GM15510 (cell line): ENCODE measurements around the gene TAGLN.

Experiments
- POLR2A ChIP-seq: IDR thresholded peaks from 3 replicates; pipeline ENCODE4 v1.6.1; 2011; ENCODE audit warnings: borderline replicate concordance; ENCODE audit not compliant: insufficient read length; ENCODE audit errors: extremely low read depth

Gene TAGLN

GRCh38 chr11:117199916-117200812 lies 994 bp downstream of the TAGLN start:
- TF ChIP-seq POLR2A, result no peak

- no peak for TF ChIP-seq POLR2A
These were observed 1.9 kb downstream of the TAGLN start for GRCh38 chr11:117200813-117201657.

DNA sequence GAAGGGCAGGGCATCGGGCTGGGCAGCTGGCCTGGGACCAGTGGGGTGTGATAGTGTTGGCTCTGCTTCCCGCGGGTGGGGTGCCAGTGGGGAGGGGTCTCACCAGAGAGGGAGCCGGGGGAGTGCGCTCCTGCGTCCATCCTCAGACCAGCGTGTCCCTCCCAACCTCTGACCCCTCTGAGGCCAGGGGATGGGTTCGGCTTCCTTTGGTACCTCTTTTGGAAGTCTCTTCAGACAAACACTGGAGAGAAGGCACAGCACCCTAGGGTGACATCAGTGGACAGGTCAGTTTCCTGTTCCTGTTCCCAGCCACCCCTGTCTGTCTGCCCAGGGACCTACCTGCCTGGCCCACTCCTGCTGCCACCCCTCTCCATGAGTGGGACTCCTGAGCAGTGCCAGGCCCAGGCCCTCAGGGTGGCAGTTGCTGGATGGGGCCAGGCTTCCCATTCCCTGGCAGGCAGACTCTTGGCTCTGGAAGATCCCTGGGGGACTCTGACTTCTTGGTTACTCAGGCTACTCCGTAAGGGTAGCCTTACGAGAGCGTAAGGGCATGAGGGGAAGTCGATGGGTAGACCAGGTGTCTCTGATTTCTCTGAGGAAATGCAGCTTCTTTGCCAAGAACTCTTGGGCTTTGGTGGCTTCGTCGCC lies 2.6 kb downstream of the TAGLN start:
- TF ChIP-seq POLR2A, result no peak

- no peak for TF ChIP-seq POLR2A
These were observed 3.4 kb downstream of the TAGLN start for GRCh38 chr11:117202386-117203068.

DNA sequence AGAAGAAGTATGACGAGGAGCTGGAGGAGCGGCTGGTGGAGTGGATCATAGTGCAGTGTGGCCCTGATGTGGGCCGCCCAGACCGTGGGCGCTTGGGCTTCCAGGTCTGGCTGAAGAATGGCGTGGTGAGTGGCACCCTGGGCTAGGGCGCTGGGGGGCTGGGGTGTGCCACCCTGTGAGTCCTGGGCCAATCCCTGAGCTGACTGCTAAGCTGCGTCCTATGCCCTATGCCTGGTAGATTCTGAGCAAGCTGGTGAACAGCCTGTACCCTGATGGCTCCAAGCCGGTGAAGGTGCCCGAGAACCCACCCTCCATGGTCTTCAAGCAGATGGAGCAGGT lies 3.9 kb downstream of the TAGLN start:
- TF ChIP-seq POLR2A, result no peak

GRCh38 chr11:117204283-117205080 lies 5.3 kb downstream of the TAGLN start:
- no peak for TF ChIP-seq POLR2A

DNA sequence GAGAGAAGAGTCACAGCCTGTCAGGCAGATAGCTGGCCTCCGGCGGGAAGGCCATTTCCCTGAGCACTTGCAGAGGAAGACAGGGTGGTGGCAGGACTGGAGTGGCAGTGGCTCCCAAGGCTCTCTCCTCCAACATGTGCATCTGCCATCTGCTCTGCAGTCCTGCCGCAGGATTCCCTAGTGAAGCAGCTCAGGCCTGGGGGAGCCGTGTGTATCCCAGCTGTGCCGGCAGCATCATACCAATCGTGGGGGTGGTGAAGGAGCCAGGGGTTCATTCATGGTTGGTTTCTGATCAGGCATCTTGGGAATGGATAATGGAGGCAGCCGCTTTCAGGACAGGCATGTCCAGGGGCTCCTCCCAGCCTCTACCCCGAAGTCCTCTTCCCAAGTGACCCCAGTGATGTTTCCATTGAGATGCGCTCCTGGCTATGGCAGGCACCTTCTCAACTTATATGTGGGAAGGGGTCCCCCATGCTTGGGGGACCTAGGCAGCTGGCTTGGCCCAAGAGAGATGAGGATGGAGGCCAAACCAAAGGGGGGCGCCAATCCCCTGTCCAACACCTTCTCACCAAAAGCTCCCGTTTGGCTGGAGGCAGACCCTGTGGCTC lies 6.1 kb downstream of the TAGLN start:
- TF ChIP-seq POLR2A, result no peak

DNA sequence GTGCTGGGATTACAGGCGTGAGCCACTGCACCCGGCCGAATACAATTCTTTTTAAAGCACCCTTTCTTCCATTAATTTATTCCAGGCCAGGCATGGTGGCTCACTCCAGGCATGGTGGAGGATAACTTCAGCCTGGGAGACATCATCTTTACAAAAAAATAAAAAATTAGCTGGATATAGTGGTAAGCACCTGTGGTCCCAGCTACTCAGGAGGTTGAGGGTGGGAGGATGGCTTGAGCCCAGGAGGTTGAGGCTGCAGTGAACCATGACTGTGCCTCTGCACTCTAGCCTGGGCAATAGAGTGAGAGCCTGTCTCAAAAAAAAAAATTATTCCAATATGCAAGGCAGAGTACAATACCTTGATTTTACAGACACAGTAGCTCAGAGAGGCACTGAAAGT lies 11.4 kb downstream of the TAGLN start:
- TF ChIP-seq POLR2A, result no peak

DNA sequence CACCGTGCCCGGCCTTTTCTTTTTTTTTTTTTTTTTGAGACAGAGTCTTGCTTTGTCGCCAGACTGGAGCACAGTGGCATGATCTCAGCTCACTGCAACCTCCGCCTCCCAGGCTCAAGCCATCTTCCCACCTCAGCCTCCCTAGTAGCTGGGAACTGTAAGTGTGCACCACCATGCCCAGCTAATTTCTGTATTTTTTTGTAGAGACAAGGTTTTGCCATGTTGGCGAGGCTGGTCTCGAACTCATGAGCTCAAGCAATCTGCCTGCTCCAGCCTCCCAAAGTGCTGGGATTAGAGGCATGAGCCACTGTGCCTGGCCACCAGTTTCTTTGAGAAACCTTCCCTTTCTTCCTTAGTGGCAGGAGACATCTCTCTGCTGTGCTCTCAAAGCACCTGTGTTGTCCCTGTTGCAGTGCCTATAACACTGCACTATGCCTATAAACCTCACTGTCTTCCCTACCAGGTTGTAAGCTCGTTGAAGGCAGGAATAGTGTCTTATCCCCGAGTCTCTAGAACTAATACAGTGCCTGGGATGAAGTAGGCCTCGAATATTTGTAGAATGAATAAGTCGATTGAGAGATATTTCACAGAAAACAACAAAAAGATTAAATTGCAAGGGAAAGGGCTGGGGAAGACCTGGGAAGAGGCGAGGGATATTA lies 13.7 kb downstream of the TAGLN start:
- no peak for TF ChIP-seq POLR2A

DNA sequence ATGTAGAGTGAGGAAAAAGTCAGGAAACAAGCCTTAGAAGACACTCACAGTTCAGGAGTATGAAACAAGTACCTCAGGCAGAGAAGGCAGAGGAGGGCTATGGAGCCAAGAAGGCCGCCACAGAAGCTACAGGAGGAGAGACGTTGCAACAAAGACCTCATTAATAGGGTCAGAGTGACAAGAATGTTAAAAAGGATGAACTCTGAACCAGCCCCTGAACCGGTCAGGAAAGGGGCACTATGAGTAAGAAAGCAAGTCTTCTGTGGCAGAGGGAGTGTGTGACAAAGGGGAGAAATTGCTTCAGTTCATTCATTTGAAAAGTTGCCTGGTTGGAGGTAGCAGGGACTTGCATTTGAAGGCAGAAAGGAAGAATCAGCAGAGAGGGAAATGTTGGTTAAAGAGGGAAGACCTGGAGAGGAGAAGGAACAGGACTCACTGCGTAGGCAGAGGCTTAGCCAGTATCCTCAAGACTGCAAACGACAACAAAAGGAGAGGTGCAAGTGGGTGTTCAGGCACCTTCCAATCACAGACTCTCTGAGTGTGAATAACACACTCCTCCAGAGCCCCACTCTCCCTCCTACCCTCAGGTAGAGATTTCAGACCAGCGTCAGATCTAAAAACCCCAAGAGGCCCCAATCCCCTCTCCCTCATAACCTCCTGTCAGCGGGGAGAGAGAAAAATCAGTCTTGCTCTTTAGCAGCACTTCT lies 15.4 kb downstream of the TAGLN start:
- no peak for TF ChIP-seq POLR2A

GRCh38 chr11:117217141-117218084 lies 18.2 kb downstream of the TAGLN start:
- TF ChIP-seq POLR2A, result no peak

- no peak for TF ChIP-seq POLR2A
These were observed 19.2 kb downstream of the TAGLN start for GRCh38 chr11:117218133-117218915.
